NCI-H446 treated with DMSO at 0.1 percent for 48 hours (cell line): ENCODE results near the gene METTL4.

Experiments used
- DNase-seq: peaks from one replicate; lab custom pipeline; 2025; lab: John Stamatoyannopoulos, UW

Gene METTL4

DNA sequence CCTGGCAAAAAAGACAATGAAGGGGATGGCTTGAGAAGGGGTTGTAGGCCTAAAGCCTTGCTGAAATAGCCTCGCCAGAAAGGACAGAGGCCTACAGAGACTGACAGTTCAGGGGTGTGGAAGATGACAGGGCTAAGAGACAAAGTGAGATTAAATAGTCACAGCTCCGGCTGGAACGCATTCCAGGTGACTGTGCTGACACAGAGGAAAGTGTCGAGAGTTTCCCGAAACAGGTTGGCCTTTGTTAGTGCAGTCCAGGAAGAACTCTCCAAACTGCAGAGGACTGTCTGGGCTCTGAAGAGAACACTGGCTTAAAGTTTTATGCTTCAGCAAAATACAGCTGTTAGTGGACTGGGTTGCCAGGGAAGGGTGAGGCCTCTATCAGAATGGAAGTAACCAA lies 52.8 kb downstream of the METTL4 start:
- DNase-seq, result no peak

DNA sequence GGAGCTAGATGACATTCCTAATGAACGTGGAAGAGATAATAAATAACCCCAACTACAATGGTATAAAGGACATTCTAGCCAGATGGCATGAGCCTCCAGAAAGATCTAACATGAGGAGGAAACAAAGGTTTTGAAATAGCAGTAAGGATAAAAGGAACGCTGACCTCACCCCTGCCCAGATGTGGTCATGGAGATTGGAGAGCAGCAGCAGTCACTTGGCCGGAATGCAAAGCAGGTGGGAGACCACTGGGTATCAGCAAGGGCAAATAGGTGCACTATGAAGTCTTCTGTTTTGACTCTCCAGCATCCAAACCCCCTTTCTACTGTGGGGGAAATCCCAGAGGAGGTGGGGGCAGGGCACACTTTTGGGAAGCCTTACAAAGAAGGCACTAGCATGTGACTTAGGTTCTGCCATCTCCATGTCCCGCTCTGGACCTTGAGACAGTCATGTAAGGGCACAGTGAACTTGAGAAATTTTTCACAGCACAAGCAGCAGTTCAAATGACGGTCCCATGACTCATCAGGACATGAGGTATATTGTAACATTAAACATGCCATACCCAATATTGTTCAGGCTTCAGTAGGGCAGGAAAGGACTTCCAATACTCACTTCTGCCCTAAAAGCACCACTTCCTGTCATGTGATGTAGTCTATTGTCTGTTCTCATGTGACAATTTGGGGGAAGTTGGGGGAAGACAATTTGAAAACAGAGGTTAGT lies 55.2 kb downstream of the METTL4 start:
- DNase-seq, result no peak

DNA sequence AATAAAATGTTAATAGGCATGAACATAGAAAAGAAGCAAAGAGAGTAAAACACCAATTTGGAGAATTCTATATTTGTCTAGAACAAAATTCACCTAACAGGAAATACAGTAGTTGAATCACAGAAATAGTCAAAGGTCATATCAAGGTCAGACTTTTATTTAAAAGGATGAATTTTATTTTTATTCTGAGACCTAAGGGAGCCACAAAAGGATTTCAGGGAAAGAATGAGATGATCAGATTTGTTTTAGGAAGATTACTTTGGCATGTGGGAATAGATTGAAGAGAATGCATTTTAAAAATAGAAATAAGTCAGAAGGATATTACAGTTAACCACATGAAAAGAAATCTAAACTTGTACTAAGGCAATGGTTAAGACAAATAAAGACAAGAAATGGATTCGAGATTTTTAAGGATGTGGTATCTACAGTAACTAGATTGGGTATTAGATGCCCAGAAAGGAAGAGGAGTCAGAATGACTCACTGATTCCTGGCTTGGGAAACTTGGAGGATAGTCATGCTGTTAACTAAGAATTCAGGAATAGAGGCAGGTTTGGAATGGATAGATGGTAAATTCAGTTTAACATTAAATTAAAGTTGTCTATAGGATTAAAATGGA lies 56.0 kb downstream of the METTL4 start:
- DNase-seq, result no peak

DNA sequence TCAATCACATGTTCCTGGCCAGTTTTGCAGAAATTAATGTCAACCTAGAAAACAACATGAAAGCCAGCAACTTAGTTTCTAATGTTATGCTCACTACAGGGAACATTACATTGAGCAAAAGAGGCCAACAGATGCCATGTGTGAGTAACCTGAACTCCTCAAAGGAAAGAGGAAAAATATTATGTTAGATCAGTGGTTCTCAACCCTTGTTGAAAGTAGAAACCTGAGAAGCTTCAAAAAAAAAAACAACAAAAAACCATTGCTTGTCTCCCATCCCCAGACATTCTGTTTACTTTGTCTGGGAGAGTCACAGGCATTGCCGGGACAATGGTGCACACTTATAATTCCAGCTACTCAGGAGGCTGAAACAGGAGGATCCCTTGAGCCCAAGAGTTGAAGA lies 57.7 kb downstream of the METTL4 start:
- peak; percentile 5 for DNase-seq

GRCh38 chr18:2512059-2512458 lies 59.2 kb downstream of the METTL4 start:
- DNase-seq, result no peak

DNA sequence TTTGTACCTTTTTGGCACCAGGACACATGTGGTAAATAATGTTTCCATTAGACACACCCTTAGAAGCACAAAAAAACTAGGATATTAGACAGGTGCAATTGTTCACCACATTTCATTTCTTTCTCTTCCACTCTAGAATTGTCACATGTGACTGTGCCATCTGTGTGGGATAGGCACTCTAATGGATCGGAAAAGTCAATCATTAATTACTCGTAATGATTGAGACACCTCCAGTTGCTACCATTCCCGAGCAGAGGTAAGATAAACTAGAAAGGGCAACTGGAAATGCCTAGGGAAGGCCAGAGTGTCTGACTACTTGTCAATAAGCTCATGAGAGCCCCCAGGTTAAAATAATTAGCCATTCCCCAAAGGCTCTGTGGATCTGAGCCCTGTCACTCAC lies 59.9 kb downstream of the METTL4 start:
- DNase-seq, result no peak

DNA sequence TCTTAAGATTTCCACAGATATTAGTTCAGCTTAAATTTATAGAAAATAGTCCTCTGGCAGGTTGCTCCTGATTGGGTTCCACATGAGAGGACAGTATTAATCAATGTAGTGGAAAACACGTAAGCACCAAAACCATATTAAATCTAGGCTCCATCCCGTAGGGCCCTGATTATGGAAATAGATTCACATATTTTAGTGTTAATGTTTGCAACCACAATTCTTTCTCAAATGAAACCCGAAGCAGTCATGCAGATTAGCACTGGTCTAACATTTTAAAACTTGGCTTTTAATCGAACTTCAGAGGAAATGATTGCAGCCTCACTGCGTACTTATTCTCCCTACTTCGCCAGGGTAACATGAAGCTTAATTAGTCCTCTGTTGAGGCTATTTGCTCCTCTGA lies 60.9 kb downstream of the METTL4 start:
- no peak for DNase-seq

DNA sequence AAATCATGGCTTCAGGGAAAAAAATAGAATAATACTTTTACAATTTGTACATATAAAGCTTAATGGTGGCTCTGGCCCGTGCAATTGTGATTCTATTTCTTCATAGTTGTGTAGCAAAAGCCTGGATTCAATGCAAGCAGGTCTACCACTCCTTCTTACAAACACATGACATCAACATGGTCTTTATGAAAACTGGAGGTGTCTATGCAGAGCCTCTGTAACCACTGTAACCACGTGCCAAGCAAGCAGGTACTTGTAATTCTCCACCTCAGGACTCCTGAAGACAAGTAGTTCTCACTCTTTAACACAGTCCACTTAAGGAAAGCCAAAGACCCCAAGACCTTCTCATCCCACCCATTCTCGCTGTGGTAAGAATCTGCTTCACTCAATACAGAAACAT lies 62.6 kb downstream of the METTL4 start:
- DNase-seq, result no peak

- DNase-seq, result no peak
Observed at GRCh38 chr18:2508155-2508554, 63.1 kb downstream of the METTL4 start.

DNA sequence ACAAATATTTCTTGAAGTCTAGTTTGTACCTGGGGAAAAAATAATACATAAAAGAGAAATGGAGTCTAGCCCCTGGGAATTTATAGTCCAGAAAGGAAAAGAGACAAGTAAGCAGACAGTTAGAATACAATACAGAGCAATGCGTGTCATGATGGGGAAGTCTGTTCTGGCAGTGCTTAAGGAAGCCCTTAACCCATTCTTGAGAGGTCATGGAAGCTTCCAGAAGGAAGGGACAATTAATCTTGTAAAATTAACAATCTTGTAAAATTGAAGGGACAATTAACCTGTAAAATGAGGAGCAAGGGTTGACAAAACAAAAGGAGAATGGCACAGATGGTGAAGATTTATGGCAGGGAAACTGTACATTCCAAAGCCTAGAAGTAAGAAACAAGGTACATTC lies 66.7 kb downstream of the METTL4 start:
- no peak for DNase-seq

DNA sequence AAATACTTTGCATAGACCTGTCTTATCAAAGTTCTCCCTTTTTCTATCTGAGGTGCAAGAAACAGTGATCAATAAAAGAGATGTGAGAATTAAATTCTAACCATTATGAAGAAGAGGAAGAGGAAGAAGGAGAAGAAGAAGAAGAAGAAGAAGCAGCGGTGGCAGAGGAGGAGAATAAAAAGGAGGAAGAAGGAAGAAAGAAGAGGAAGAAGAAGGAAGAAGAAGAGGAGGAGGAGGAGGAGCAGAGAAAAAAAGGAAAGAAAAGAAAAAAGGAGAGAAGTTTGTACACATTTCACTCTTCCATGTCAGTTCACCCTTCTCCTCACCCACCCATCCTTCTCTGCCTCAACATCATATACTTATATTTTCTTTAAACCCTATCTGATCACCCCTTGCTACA lies 68.4 kb downstream of the METTL4 start:
- DNase-seq, result no peak

GRCh38 chr18:2502394-2502793 lies 68.9 kb downstream of the METTL4 start:
- DNase-seq, result no peak

- DNase-seq, result no peak
Observed at GRCh38 chr18:2497797-2498196, 73.5 kb downstream of the METTL4 start.

DNA sequence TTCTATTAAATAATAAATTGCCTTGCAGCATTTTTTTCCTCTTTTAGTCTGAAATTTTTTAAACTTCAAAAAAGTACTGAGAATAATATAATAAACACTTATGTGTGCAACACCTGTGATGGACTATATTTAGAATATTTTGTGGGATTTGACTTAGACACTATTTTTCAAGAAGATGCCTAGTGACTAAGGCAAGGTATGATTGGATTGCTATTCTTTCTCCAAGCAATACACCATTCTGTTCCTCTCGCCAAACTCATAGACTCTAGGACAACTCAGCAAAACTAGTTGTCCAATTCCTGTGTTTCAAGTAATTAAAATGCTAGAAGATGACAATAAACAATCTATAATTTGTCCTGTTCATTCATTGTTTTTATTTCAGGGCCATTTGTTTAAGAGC lies 75.9 kb downstream of the METTL4 start:
- no peak for DNase-seq

DNA sequence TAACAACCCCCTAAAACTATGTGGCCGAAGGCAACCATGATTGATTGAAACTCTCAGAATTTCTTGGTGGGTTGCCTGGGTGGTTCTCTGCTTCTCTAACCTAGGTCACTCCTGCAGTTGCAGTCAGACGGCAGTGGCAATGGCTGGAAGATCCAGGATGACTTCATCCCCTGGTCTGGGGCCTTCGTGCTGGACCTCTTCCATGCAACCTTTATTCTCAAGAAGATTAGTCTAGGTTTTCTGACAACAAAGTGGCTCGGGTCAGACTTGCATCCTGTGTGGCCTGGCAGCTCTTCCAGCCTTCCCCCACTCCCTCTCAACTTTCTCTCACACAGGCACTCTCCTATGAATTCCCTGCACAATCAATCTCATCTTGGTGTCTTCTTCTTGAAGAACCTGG lies 76.4 kb downstream of the METTL4 start:
- no peak for DNase-seq
